Pulmonary artery endothelial cell (primary cell): Measurements from ENCODE around the gene SLC27A2. TPM values are rescaled to one million over a fixed set of nuclear protein-coding genes. Genes with fewer than 3 reads are reported as not detected.

Experiments used
- DNase-seq: peaks from one replicate; pipeline ENCODE4 v3.0.0-alpha.2; 2011; ENCODE audit warnings: low read depth, low spot score
- total RNA-seq: library from RNA; depleted of rRNA; stranded (reverse); fragments of >200 nt; gene quantifications from 2 replicates; pipeline ENCODE4 v1.2.3, GENCODE V29; 2014

The SLC27A2 gene
- total RNA-seq, 1 donor from 2014 or later = not detected

DNA sequence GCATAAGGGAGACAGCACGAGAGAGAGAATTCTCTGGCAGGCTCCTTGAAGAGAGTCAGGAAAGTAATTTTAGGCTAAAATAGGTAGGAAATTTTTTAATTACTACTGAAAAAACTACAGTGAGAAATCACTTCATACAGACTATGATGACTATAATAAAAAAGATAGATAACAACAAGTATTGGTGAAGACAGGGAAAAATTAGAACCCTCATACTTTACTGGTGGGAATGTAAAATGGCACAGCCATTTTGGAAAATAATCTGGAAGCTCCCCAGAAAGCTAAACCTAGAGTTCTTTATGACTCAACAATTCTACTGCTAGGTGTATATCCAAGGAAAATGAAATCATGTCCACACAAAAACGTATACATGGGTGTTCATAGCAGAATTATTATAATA is 85.6 kb downstream of the SLC27A2 start:
- no peak for DNase-seq

- no peak for DNase-seq
These were observed 93.1 kb downstream of the SLC27A2 start for GRCh38 chr15:50275091-50275490.

GRCh38 chr15:50275908-50276307 is 93.9 kb downstream of the SLC27A2 start:
- no peak for DNase-seq

GRCh38 chr15:50277370-50277769 is 95.4 kb downstream of the SLC27A2 start:
- DNase-seq = no peak

DNA sequence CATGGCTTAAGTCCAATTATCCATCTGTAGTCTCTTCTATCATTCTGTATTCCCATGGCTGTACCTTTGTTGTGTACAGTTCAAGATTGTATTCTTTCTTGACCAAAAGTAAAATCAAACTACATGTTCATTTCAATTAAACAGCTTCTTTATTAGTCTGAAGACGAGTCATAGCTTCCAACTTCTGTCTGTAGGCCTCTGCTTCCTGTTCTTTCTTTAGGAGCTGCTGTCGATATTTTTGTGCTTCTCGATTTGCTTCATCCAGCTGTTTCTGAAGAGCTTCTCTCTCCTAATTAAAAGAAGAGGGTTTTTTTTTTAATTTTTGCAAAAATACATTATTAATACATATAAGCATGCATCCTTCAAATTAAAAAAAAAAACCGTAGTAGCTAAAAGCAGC is 96.5 kb downstream of the SLC27A2 start:
- no peak for DNase-seq

- no peak for DNase-seq
These were observed 98.3 kb downstream of the SLC27A2 start for GRCh38 chr15:50280271-50280670.

DNA sequence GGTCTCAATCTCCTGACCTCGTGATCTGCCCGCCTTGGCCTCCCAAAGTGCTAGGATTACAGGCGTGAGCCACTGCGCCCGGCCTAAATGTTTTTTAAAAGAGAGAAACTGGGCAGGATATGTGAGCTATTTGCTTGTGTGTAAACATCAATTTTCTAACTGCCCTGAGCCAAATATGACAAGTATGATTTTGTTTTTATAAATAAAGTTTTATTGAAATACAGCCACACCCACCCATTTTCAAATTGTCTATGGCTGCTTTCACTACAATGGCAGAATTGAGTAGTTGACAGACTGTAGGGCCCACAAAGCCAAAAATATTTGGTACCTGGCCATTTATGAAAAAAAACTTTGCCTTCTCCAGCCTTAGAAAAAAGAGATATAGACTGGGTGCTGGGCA is 99.4 kb downstream of the SLC27A2 start:
- no peak for DNase-seq

Other genes starting within 250 kb of the SLC27A2 start
- not detected in 2 replicates for gene ATP8B4, start 63.0 kb upstream of the SLC27A2 start, total RNA-seq
- not detected in 2 replicates for gene HDC, start 83.5 kb downstream of the SLC27A2 start, total RNA-seq
- 118 and 131 TPM in 2 replicates for gene GABPB1, start 173.0 kb downstream of the SLC27A2 start, total RNA-seq
- 43.2 and 48.8 TPM in 2 replicates for gene USP8, start 242.2 kb downstream of the SLC27A2 start, total RNA-seq